Neural progenitor cell (in vitro differentiated cells): ENCODE measurements around the gene LTF. TPM values are rescaled to one million over a fixed set of nuclear protein-coding genes. Genes with fewer than 3 reads are reported as not detected.

ENCODE experiments used
- DNase-seq: peaks from one replicate; pipeline ENCODE4 v3.0.0-alpha.2; 2016; ENCODE audit warnings: low spot score
- H2AFZ ChIP-seq: fragments of 200-600 bp; sonication (generic); replicated peaks from 2 replicates; pipeline ENCODE4 v1.6.1; 2016; ENCODE audit warnings: antibody characterized with exemption
- H3F3A ChIP-seq: fragments of 200-600 bp; sonication (generic); 2 replicates; pipeline ENCODE4 v1.6.1; 2016; ENCODE audit warnings: antibody characterized with exemption, low read depth
- H3K27ac ChIP-seq: fragments of 200-600 bp; sonication (generic); 2 replicates; pipeline ENCODE4 v1.5.1; 2016; ENCODE audit warnings: mild to moderate bottlenecking
- H3K27me3 ChIP-seq: fragments of 200-600 bp; sonication (generic); 2 replicates; pipeline ENCODE4 v1.6.1; 2016; ENCODE audit warnings: mild to moderate bottlenecking, moderate library complexity
- H3K36me3 ChIP-seq: fragments of 200-600 bp; sonication (generic); 2 replicates; pipeline ENCODE4 v1.5.1; 2016
- H3K4me1 ChIP-seq: fragments of 200-600 bp; sonication (generic); 2 replicates; pipeline ENCODE4 v1.6.1; 2016; ENCODE audit warnings: mixed run types
- H3K4me2 ChIP-seq: fragments of 200-600 bp; sonication (generic); 2 replicates; pipeline ENCODE4 v1.6.1; 2016
- H3K4me3 ChIP-seq: fragments of 200-600 bp; sonication (generic); 2 replicates; pipeline ENCODE4 v1.5.1; 2016
- H3K79me2 ChIP-seq: fragments of 200-600 bp; sonication (generic); 2 replicates; pipeline ENCODE4 v1.6.1; 2016; ENCODE audit warnings: low read depth
- H3K9ac ChIP-seq: fragments of 200-600 bp; sonication (generic); 2 replicates; pipeline ENCODE4 v1.6.1; 2016
- H3K9me3 ChIP-seq: fragments of 200-600 bp; sonication (generic); 2 replicates; pipeline ENCODE4 v1.5.1; 2016; ENCODE audit warnings: low read depth
- H4K20me1 ChIP-seq: fragments of 200-600 bp; sonication (generic); 2 replicates; pipeline ENCODE4 v1.6.1; 2016; ENCODE audit warnings: low read depth
- H3K27ac Mint-ChIP-seq: 3 replicates; pipeline ENCODE4 v1.8.0; 2021; ENCODE audit warnings: mixed read lengths
- H3K27me3 Mint-ChIP-seq: 2 replicates; pipeline ENCODE4 v1.8.0; 2022; ENCODE audit warnings: low read depth, mild to moderate bottlenecking, inconsistent platforms, moderate library complexity, mixed read lengths; ENCODE audit not compliant: insufficient read depth
- H3K36me3 Mint-ChIP-seq: 3 replicates; pipeline ENCODE4 v1.8.0; 2021; ENCODE audit warnings: mixed read lengths
- H3K4me1 Mint-ChIP-seq: 3 replicates; pipeline ENCODE4 v1.8.0; 2021; ENCODE audit warnings: mixed read lengths
- H3K4me3 Mint-ChIP-seq: 3 replicates; pipeline ENCODE4 v1.8.0; 2021; ENCODE audit warnings: mild to moderate bottlenecking, moderate library complexity, mixed read lengths
- H3K9me3 Mint-ChIP-seq: 3 replicates; pipeline ENCODE4 v1.8.0; 2020; ENCODE audit warnings: mixed read lengths
- CTCF ChIP-seq: fragments of 200-600 bp; sonication (generic); IDR thresholded peaks from 2 replicates; pipeline ENCODE4 v1.5.1; 2017; ENCODE audit warnings: antibody characterized with exemption, mild to moderate bottlenecking
- EZH2 ChIP-seq: fragments of 200-600 bp; sonication (generic); IDR thresholded peaks from 2 replicates; pipeline ENCODE4 v1.6.1; 2017; ENCODE audit warnings: antibody characterized with exemption, mild to moderate bottlenecking, moderate library complexity
- EZH2phosphoT487 ChIP-seq: fragments of 200-600 bp; sonication (generic); IDR thresholded peaks from 2 replicates; pipeline ENCODE4 v1.6.1; 2017; ENCODE audit warnings: antibody characterized with exemption
- total RNA-seq: library from RNA; depleted of rRNA; stranded (reverse); fragments of >200 nt; gene quantifications from 2 replicates; pipeline ENCODE4 v1.2.3, GENCODE V29; 2015; ENCODE audit warnings: low replicate concordance

LTF gene
- total RNA-seq, 1 donor from 2014 or later: not detected

GRCh38 chr3:46504789-46505188, 40.1 kb upstream of the LTF start:
- Histone ChIP-seq H3K79me2 (no peaks in the 10 kb centered on the region), H3K4me1 (no peaks in the 10 kb centered on the region), H3K9me3 (no peaks in the 10 kb centered on the region), H3K4me3 (no peak overlapping the region), H2AFZ (no peak overlapping the region), H3K9ac (no peak overlapping the region), H3K4me2 (no peak overlapping the region), H3K36me3 (no peaks in the 10 kb centered on the region), H3K27ac (no peak overlapping the region), H4K20me1 (no peaks in the 10 kb centered on the region), H3K27me3 (no peaks in the 10 kb centered on the region), H3F3A (no peaks in the 10 kb centered on the region)
- no peaks in the 10 kb centered on the region for H3K9me3 Mint-ChIP-seq
- no peak for DNase-seq
- H3K36me3 Mint-ChIP-seq: no peaks in the 10 kb centered on the region
- no peak overlapping the region for H3K27ac Mint-ChIP-seq
- H3K4me1 Mint-ChIP-seq: no peaks in the 10 kb centered on the region
- H3K27me3 Mint-ChIP-seq: peaks cover 3% of the 10 kb centered on the region
- TF ChIP-seq EZH2phosphoT487: no peak
- no peak for TF ChIP-seq CTCF
- TF ChIP-seq EZH2: no peak
- H3K4me3 Mint-ChIP-seq: no peak overlapping the region

- DNase-seq: no peak
- Mint-ChIP-seq H3K36me3 (no peaks in the 10 kb centered on the region), H3K4me3 (no peak overlapping the region), H3K9me3 (no peaks in the 10 kb centered on the region), H3K27me3 (peaks cover 3% of the 10 kb centered on the region), H3K4me1 (no peaks in the 10 kb centered on the region), H3K27ac (no peak overlapping the region)
- H3K4me1 ChIP-seq: no peaks in the 10 kb centered on the region
- H3K4me3 ChIP-seq: no peak overlapping the region
- H3K36me3 ChIP-seq: no peaks in the 10 kb centered on the region
- no peaks in the 10 kb centered on the region for H3K79me2 ChIP-seq
- H2AFZ ChIP-seq: no peak overlapping the region
- TF ChIP-seq CTCF: no peak
- TF ChIP-seq EZH2: no peak
- no peak for TF ChIP-seq EZH2phosphoT487
- H3K9me3 ChIP-seq: no peaks in the 10 kb centered on the region
- H4K20me1 ChIP-seq: no peaks in the 10 kb centered on the region
- no peaks in the 10 kb centered on the region for H3K27me3 ChIP-seq
- H3K27ac ChIP-seq: no peak overlapping the region
- H3K9ac ChIP-seq: no peak overlapping the region
- no peaks in the 10 kb centered on the region for H3F3A ChIP-seq
- no peak overlapping the region for H3K4me2 ChIP-seq
Observed at GRCh38 chr3:46503200-46503874, 38.6 kb upstream of the LTF start.

GRCh38 chr3:46501702-46502101, 37.0 kb upstream of the LTF start:
- Histone ChIP-seq H4K20me1 (no peaks in the 10 kb centered on the region), H3K27me3 (no peaks in the 10 kb centered on the region), H3K4me1 (no peaks in the 10 kb centered on the region), H3K27ac (no peak overlapping the region), H3K9ac (no peak overlapping the region), H3K79me2 (no peaks in the 10 kb centered on the region), H3K4me3 (no peak overlapping the region), H3F3A (no peaks in the 10 kb centered on the region), H2AFZ (no peak overlapping the region), H3K9me3 (no peaks in the 10 kb centered on the region), H3K36me3 (no peaks in the 10 kb centered on the region), H3K4me2 (no peak overlapping the region)
- no peak for DNase-seq
- Mint-ChIP-seq H3K4me3 (no peak overlapping the region), H3K36me3 (no peaks in the 10 kb centered on the region), H3K27me3 (peaks cover 5% of the 10 kb centered on the region), H3K9me3 (no peaks in the 10 kb centered on the region), H3K4me1 (no peaks in the 10 kb centered on the region), H3K27ac (no peak overlapping the region)
- TF ChIP-seq CTCF: no peak
- TF ChIP-seq EZH2: no peak
